ENCODE data around the gene CACNA1D. TPM values are rescaled to one million over a fixed set of nuclear protein-coding genes. Genes with fewer than 3 reads are reported as not detected.

The CACNA1D gene
- total and polyA plus RNA-seq, 12 donors = 0.04 to 1.9 (median 0.49) TPM

DNA sequence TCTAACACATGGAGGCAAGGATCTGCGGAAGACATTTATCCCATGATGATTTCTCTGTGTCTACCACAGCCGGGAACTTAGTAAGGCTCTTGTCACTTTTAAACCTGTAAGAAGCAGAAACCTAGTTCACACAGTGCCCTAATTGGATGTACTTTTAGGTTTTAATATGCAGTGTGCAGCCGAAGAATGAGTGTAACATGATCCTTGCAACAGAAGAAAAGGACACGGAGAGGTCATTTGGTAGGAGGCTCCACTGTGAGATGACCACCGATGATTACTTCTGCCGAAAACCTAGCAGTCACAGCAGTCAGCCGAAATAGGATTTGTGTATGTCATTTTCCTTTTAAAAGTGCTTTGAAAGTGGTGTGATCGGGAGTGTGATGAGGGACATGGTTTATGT lies 6.8 kb downstream of the CACNA1D start:
- no peaks in the 10 kb centered on the region for H3K36me3 ChIP-seq
- H3K4me1 ChIP-seq = no peaks in the 10 kb centered on the region
- intact Hi-C loops (cut with DNase I) = no loop called here
- no peak overlapping the region for H3K27ac ChIP-seq
- no peak for DNase-seq
- TF ChIP-seq CTCF (IDR thresholded peaks at IDR 0.05) = no peak
- H3K27me3 ChIP-seq = peaks cover 0 to 59% (median 27%) of the 10 kb centered on the region in 7 donors
- H3K4me3 ChIP-seq = no peak overlapping the region
- 58 to 59% methylated on average over 8 of the region's 8 CpGs for WGBS, 2 donors
- no peak for ATAC-seq
- no peaks in the 10 kb centered on the region for H3K9me3 ChIP-seq

DNA sequence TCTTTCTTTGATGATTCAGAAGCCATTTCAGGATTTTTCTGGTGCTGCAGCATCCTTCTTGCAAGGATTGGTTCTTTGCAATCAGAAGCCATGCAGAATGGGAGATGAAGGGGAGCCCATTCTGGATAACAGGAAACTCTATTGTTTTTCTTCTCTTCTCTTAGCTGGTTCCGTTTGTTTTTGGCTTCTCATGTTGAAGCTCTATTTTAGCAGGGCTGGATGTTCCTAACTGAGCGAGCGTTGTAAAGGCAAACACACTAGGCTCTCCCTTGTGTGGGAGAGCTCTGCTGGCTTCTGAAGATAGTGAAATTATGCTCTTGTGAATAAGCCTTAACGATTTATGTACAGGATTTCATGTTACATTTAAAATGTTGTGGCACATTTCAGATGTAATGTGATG lies 8.3 kb downstream of the CACNA1D start:
- intact Hi-C loops (cut with DNase I) = no loop called here
- WGBS, 2 donors = 57 to 67% methylated on average over 4 of the region's 4 CpGs

GRCh38 chr3:53503195-53503594 lies 8.8 kb downstream of the CACNA1D start:
- Histone ChIP-seq H3K9me3 (no peaks in the 10 kb centered on the region), H3K36me3 (no peaks in the 10 kb centered on the region), H3K4me3 (no peak overlapping the region), H3K27me3 (peaks cover 0 to 65% (median 20%) of the 10 kb centered on the region in 7 donors), H3K27ac (no peak overlapping the region), H3K4me1 (no peaks in the 10 kb centered on the region)
- ATAC-seq = no peak
- DNase-seq = no peak
- intact Hi-C loops (cut with DNase I) = no loop called here
- TF ChIP-seq CTCF (IDR thresholded peaks at IDR 0.05) = no peak
- WGBS, 2 donors = 89 to 91% methylated on average over 5 of the region's 5 CpGs

More for the DNA sequence above, 8.3 kb downstream of the CACNA1D start:
- Histone ChIP-seq H3K36me3 (no peaks in the 10 kb centered on the region), H3K4me1 (no peaks in the 10 kb centered on the region), H3K4me3 (no peak overlapping the region), H3K27ac (no peak overlapping the region), H3K27me3 (peaks cover 0 to 61% (median 15%) of the 10 kb centered on the region in 7 donors), H3K9me3 (no peaks in the 10 kb centered on the region)
- TF ChIP-seq CTCF (IDR thresholded peaks at IDR 0.05) = no peak
- no peak for DNase-seq
- ATAC-seq = no peak

DNA sequence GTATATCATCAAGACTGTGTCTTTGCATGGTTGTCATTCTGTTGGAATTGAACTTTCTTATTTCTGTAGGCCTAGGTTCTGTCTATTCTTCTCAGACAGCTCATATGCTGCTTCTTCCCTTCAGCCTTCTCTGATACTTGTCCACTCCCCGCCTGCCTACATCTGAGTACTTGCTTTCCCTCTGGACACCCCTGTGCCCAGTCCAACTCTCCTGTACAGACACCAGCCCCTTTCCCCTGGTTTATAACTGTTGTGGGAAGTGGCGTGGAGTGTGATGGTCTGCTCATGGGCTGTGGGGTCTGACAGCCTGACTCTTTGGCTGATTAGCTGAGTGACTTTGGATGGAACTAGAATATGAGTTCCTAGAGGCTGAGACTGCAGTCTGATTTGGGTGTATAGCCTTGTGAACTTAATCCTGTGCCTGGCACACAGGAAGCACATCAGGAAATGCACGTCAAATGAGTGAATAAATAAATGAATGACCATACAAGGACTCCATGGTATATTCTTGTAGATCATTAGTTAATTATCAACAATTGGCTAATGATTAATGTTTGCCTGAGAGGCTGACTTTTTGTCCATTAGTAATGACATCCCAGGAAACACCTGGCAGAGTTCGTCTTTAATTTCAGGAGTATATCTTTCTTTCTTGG lies 11.8 kb downstream of the CACNA1D start:
- TF ChIP-seq CTCF (IDR thresholded peaks at IDR 0.05) = no peak
- Histone ChIP-seq H3K4me1 (no peaks in the 10 kb centered on the region), H3K9me3 (no peaks in the 10 kb centered on the region), H3K27me3 (peaks cover 0 to 72% (median 30%) of the 10 kb centered on the region in 7 donors), H3K27ac (no peak overlapping the region), H3K4me3 (no peak overlapping the region), H3K36me3 (no peaks in the 10 kb centered on the region)
- WGBS, 2 donors = 69 to 81% methylated on average over 4 of the region's 4 CpGs
- DNase-seq (no peak), ATAC-seq (no peak)
- intact Hi-C loops (cut with DNase I) = no loop called here
